ENCODE results near the gene LHFPL4. TPM values are rescaled to one million over a fixed set of nuclear protein-coding genes. Genes with fewer than 3 reads are reported as not detected.

The LHFPL4 gene
- total RNA-seq, 1 donor from 2014 or later: 1.4 TPM

GRCh38 chr3:9536212-9536611, 17.4 kb downstream of the LHFPL4 start:
- H3K27me3 Mint-ChIP-seq (ENCODE audit: low read depth): peaks cover 46% of the 10 kb centered on the region
- no peak overlapping the region for H3K4me3 Mint-ChIP-seq
- TF ChIP-seq CTCF (conservative IDR thresholded peaks at IDR 0.05): no peak
- H3K27ac Mint-ChIP-seq (ENCODE audit: unreplicated experiment): no peak overlapping the region
- H3K9me3 Mint-ChIP-seq: no peaks in the 10 kb centered on the region
- no peak for DNase-seq (ENCODE audit: low read depth, low spot score)
- no peaks in the 10 kb centered on the region for H3K4me1 Mint-ChIP-seq
- H3K36me3 Mint-ChIP-seq (ENCODE audit: low read depth): no peaks in the 10 kb centered on the region

- no peak for DNase-seq (ENCODE audit: low read depth, low spot score)
- Mint-ChIP-seq H3K4me3 (no peak overlapping the region), H3K9me3 (no peaks in the 10 kb centered on the region), H3K27ac (ENCODE audit: unreplicated experiment) (no peak overlapping the region), H3K27me3 (ENCODE audit: low read depth) (peaks cover 42% of the 10 kb centered on the region), H3K36me3 (ENCODE audit: low read depth) (no peaks in the 10 kb centered on the region), H3K4me1 (no peaks in the 10 kb centered on the region)
- no peak for TF ChIP-seq CTCF (conservative IDR thresholded peaks at IDR 0.05)
Measured at GRCh38 chr3:9534429-9534828, 19.2 kb downstream of the LHFPL4 start.

GRCh38 chr3:9525078-9525477, 28.5 kb downstream of the LHFPL4 start:
- no peaks in the 10 kb centered on the region for H3K4me1 Mint-ChIP-seq
- H3K9me3 Mint-ChIP-seq: no peaks in the 10 kb centered on the region
- no peak for DNase-seq (ENCODE audit: low read depth, low spot score)
- H3K27me3 Mint-ChIP-seq (ENCODE audit: low read depth): peaks cover 51% of the 10 kb centered on the region
- H3K27ac Mint-ChIP-seq (ENCODE audit: unreplicated experiment): no peak overlapping the region
- H3K36me3 Mint-ChIP-seq (ENCODE audit: low read depth): no peaks in the 10 kb centered on the region
- no peak overlapping the region for H3K4me3 Mint-ChIP-seq
- no peak for TF ChIP-seq CTCF (conservative IDR thresholded peaks at IDR 0.05)

- TF ChIP-seq CTCF (conservative IDR thresholded peaks at IDR 0.05): no peak
- Mint-ChIP-seq H3K36me3 (ENCODE audit: low read depth) (no peaks in the 10 kb centered on the region), H3K27me3 (ENCODE audit: low read depth) (peaks cover 39% of the 10 kb centered on the region), H3K4me3 (no peak overlapping the region), H3K27ac (ENCODE audit: unreplicated experiment) (no peak overlapping the region), H3K4me1 (no peaks in the 10 kb centered on the region), H3K9me3 (no peaks in the 10 kb centered on the region)
- DNase-seq (ENCODE audit: low read depth, low spot score): no peak
Measured at GRCh38 chr3:9514956-9515355, 38.7 kb downstream of the LHFPL4 start.

- Mint-ChIP-seq H3K4me3 (no peak overlapping the region), H3K27me3 (ENCODE audit: low read depth) (peaks cover 38% of the 10 kb centered on the region), H3K27ac (ENCODE audit: unreplicated experiment) (no peak overlapping the region), H3K4me1 (no peaks in the 10 kb centered on the region), H3K9me3 (no peaks in the 10 kb centered on the region), H3K36me3 (ENCODE audit: low read depth) (no peaks in the 10 kb centered on the region)
- no peak for TF ChIP-seq CTCF (conservative IDR thresholded peaks at IDR 0.05)
- no peak for DNase-seq (ENCODE audit: low read depth, low spot score)
Measured at GRCh38 chr3:9514306-9514705, 39.3 kb downstream of the LHFPL4 start.
